Measurements from ENCODE around the gene ATOH8. TPM values are rescaled to one million over a fixed set of nuclear protein-coding genes. Genes with fewer than 3 reads are reported as not detected.

ATOH8 gene
- total RNA-seq, 1 donor from 2014 or later = not detected

GRCh38 chr2:85786444-85786843, 32.7 kb downstream of the ATOH8 start:
- peaks cover 6% of the 10 kb centered on the region for H3K27me3 Mint-ChIP-seq
- ChIA-PET POLR2A (no interaction called here), CTCF (interaction anchor here (1.1 kb wide), 1 partner anchor 28 kb away, joined by 3 read pairs; no protein-coding TSS in a partner anchor)
- no peak overlapping the region for H3K4me3 Mint-ChIP-seq
- H3K27ac Mint-ChIP-seq = no peak overlapping the region
- H3K36me3 Mint-ChIP-seq (ENCODE audit: low read depth) = no peaks in the 10 kb centered on the region
- no peak for TF ChIP-seq CTCF (IDR thresholded peaks at IDR 0.05)
- H3K9me3 Mint-ChIP-seq = no peaks in the 10 kb centered on the region
- H3K4me1 Mint-ChIP-seq = peaks cover 1% of the 10 kb centered on the region
- intact Hi-C loops (cut with micrococcal nuclease) = no loop called here
- DNase-seq = no peak
- no peak for ATAC-seq (ENCODE audit: low read depth)

DNA sequence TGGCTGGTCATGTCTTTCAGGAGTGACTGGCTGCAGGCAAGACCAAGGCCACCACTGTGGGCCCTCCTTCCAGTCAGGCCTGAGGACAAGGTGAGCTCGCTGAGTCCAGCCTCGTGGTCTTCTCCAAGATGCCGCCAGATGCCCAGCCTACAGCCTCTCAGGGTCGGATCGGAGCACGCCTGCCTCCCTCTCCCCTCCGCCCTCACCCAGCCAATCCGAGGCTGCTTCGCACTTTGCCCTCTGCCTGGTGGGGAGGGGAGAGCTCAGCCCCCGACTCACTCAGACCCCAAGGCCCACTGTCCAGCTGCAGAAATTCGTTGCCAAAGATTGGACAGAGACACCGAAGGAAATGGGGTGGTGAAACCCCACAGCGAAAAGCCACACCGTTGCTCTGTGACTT, 33.1 kb downstream of the ATOH8 start:
- Mint-ChIP-seq H3K4me3 (no peak overlapping the region), H3K9me3 (no peaks in the 10 kb centered on the region), H3K27ac (no peak overlapping the region), H3K36me3 (ENCODE audit: low read depth) (no peaks in the 10 kb centered on the region), H3K27me3 (peaks cover 6% of the 10 kb centered on the region), H3K4me1 (peaks cover 1% of the 10 kb centered on the region)
- ChIA-PET POLR2A (no interaction called here), CTCF (no interaction called here)
- ATAC-seq (ENCODE audit: low read depth) (no peak), DNase-seq (no peak)
- TF ChIP-seq CTCF (IDR thresholded peaks at IDR 0.05) = no peak
- intact Hi-C loops (cut with micrococcal nuclease) = no loop called here

DNA sequence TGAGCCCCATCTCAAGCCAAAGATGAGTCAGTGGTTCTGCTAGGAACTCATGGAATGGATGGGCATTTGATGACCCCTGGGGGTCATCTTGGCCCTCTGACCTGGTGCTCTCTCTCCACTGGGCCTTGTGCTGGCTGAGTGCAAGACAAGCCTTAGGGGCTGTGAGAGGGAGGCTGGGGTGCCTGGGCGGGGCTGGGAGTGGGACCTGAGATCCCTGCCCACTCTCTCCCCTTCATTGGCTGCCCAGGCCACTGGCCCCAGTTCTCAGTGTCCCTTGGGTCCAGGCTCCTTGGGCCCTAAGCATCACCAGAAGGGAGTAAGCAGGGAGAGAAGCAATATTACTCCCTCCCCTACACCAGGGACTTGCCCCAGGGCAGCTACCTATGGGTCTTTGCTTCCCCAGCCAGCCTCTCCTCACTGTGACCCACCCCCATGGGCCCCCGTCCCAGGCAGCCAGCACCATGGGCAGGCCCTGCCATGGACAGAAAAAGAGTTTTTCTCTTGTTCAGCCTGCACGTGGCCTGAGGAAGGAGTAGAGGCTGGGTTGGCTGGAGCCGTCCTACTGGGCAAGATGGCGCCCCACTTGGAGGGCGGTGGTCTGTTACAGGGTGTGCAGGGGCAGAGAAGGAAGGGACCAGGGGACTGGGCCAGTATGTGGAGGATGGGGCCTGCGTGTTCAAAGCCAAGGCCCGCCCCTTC, 33.6 kb downstream of the ATOH8 start:
- intact Hi-C loops (cut with micrococcal nuclease) = no loop called here

DNA sequence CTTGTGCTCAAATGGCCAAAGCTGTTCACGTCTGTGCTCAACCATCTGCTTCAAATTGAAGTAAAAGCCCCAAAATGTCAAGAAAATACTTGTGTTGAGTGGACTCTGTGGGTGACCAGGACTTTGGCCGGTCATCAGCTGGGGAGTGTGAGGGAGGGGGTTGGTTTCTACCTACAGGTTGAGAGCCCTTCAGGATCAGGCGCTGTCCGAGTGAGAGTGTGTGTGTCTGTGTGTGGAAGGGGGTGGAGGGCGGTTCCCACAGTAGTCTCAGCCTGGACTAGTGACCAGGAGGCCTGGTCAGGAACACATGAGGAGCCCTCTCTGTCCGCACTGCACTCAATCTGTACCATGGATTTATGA, 34.2 kb downstream of the ATOH8 start:
- CTCF ChIA-PET = no interaction called here
- Mint-ChIP-seq H3K27ac (no peak overlapping the region), H3K4me1 (peaks cover 1% of the 10 kb centered on the region), H3K9me3 (no peaks in the 10 kb centered on the region), H3K4me3 (no peak overlapping the region), H3K27me3 (peaks cover 13% of the 10 kb centered on the region), H3K36me3 (ENCODE audit: low read depth) (no peaks in the 10 kb centered on the region)
- ATAC-seq (ENCODE audit: low read depth) (no peak), DNase-seq (no peak)
- intact Hi-C loops (cut with micrococcal nuclease) = no loop called here
- TF ChIP-seq CTCF (IDR thresholded peaks at IDR 0.05) = no peak
- POLR2A ChIA-PET = no interaction called here

More for the DNA sequence above, 33.6 kb downstream of the ATOH8 start:
- H3K27ac Mint-ChIP-seq = no peak overlapping the region
- H3K36me3 Mint-ChIP-seq (ENCODE audit: low read depth) = no peaks in the 10 kb centered on the region
- ChIA-PET POLR2A (no interaction called here), CTCF (no interaction called here)
- H3K4me1 Mint-ChIP-seq = peaks cover 1% of the 10 kb centered on the region
- DNase-seq (no peak), ATAC-seq (ENCODE audit: low read depth) (no peak)
- no peak overlapping the region for H3K4me3 Mint-ChIP-seq
- TF ChIP-seq CTCF (IDR thresholded peaks at IDR 0.05) = no peak
- H3K9me3 Mint-ChIP-seq = no peaks in the 10 kb centered on the region
- H3K27me3 Mint-ChIP-seq = peaks cover 8% of the 10 kb centered on the region

DNA sequence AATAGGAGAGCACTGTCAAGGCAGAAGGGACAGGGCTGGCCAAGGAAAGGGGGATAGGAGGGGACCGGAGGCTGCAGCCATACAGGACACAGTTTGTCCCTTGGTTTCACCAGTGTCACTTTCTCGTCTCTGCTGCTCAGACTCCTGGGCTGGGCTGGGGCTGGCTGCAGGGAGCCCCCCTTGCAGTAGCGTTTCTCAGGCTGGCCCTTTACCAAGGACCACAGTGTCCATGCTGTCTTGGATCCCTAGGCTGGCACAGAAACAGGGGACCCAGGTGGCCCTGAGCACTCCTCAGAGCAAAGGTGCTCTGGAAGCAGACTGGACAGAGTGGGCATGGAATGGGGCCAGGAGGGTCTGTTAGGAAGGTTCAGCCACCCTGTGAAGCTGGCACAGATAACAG, 34.8 kb downstream of the ATOH8 start:
- no peaks in the 10 kb centered on the region for H3K9me3 Mint-ChIP-seq
- no peak overlapping the region for H3K27ac Mint-ChIP-seq
- ATAC-seq (ENCODE audit: low read depth) = no peak
- peaks cover 15% of the 10 kb centered on the region for H3K27me3 Mint-ChIP-seq
- no peak for TF ChIP-seq CTCF (IDR thresholded peaks at IDR 0.05)
- POLR2A ChIA-PET = no interaction called here
- no peak for DNase-seq
- H3K4me3 Mint-ChIP-seq = no peak overlapping the region
- CTCF ChIA-PET = no interaction called here
- peaks cover 1% of the 10 kb centered on the region for H3K4me1 Mint-ChIP-seq
- intact Hi-C loops (cut with micrococcal nuclease) = no loop called here
- no peaks in the 10 kb centered on the region for H3K36me3 Mint-ChIP-seq (ENCODE audit: low read depth)
